Bronchial epithelial cell (primary cell): ENCODE measurements around the gene SEMA3E. TPM values are rescaled to one million over a fixed set of nuclear protein-coding genes. Genes with fewer than 3 reads are reported as not detected.
"Not testable (repeated sequence)": the region's sequence is repeated elsewhere in the genome, so short reads cannot be mapped to it uniquely, and the experiment has no call there.

ENCODE experiments used
- DNase-seq: peaks from one replicate; pipeline ENCODE4 v3.0.0-alpha.2; 2010; ENCODE audit warnings: low read depth
- FAIRE-seq: peaks from 2 replicates; lab custom pipeline; 2011; peaks lifted over from hg19 to GRCh38; lab: Jason Lieb, UNC
- H3K27me3 ChIP-seq: 2 replicates; pipeline ENCODE4 v1.5.1; 2011; ENCODE audit warnings: low read length; ENCODE audit not compliant: control insufficient read depth, insufficient read depth
- H3K36me3 ChIP-seq: 2 replicates; pipeline ENCODE4 v1.5.1; 2011; ENCODE audit warnings: low read length; ENCODE audit not compliant: control insufficient read depth, insufficient read depth
- H3K4me3 ChIP-seq: 2 replicates; pipeline ENCODE4 v1.5.1; 2011; ENCODE audit warnings: mild to moderate bottlenecking, low read depth, low read length, control low read depth
- CTCF ChIP-seq: IDR thresholded peaks from 2 replicates; pipeline ENCODE4 v1.5.1; 2011; ENCODE audit warnings: mild to moderate bottlenecking, moderate library complexity, low read length, control low read depth, inconsistent platforms; ENCODE audit not compliant: insufficient read depth, severe bottlenecking
- total RNA-seq: library from RNA; depleted of rRNA; stranded (reverse); fragments of >200 nt; gene quantifications from 2 replicates; pipeline ENCODE4 v1.2.1, GENCODE V29; 2014

The SEMA3E gene
- total RNA-seq, 1 donor from 2014 or later = under 0.01 TPM

- no peak for TF ChIP-seq CTCF
- DNase-seq (no peak), FAIRE-seq (no peak)
- no peaks in the 10 kb centered on the region for H3K36me3 ChIP-seq
- H3K27me3 ChIP-seq = no peaks in the 10 kb centered on the region
- no peak overlapping the region for H3K4me3 ChIP-seq
These were observed 73.5 kb downstream of the SEMA3E start for GRCh38 chr7:83575436-83575835.

- no peak for TF ChIP-seq CTCF
These were observed 74.3 kb downstream of the SEMA3E start for GRCh38 chr7:83574616-83575015.

GRCh38 chr7:83562960-83563359, 86.0 kb downstream of the SEMA3E start:
- Histone ChIP-seq H3K4me3 (no peak overlapping the region), H3K36me3 (no peaks in the 10 kb centered on the region), H3K27me3 (no peaks in the 10 kb centered on the region)
- DNase-seq (no peak), FAIRE-seq (no peak)
- TF ChIP-seq CTCF = no peak

More at GRCh38 chr7:83574616-83575015, 74.3 kb downstream of the SEMA3E start:
- no peak overlapping the region for H3K4me3 ChIP-seq
- FAIRE-seq (no peak), DNase-seq (no peak)
- H3K36me3 ChIP-seq = no peaks in the 10 kb centered on the region
- H3K27me3 ChIP-seq = no peaks in the 10 kb centered on the region

- no peaks in the 10 kb centered on the region for H3K27me3 ChIP-seq
- no peak for FAIRE-seq
- DNase-seq = no peak
- no peak overlapping the region for H3K4me3 ChIP-seq
- H3K36me3 ChIP-seq = no peaks in the 10 kb centered on the region
- TF ChIP-seq CTCF = no peak
These were observed 86.7 kb downstream of the SEMA3E start for GRCh38 chr7:83562289-83562688.

- Histone ChIP-seq H3K27me3 (no peaks in the 10 kb centered on the region), H3K36me3 (no peaks in the 10 kb centered on the region), H3K4me3 (no peak overlapping the region)
- no peak for TF ChIP-seq CTCF
- no peak for DNase-seq
- FAIRE-seq = no peak
These were observed 89.1 kb downstream of the SEMA3E start for GRCh38 chr7:83559887-83560286.

GRCh38 chr7:83552556-83552955, 96.4 kb downstream of the SEMA3E start:
- FAIRE-seq, H3K36me3 ChIP-seq, DNase-seq, H3K4me3 ChIP-seq, H3K27me3 ChIP-seq: not testable (repeated sequence)
